Epithelial cell of esophagus (primary cell): ENCODE data around the gene ASCC3.
A peak's percentile ranks its signal among the peaks of the same experiment; 100 is the strongest.

ENCODE experiments used
- DNase-seq: peaks from one replicate; pipeline ENCODE4 v3.0.0; 2010; ENCODE audit warnings: low read depth
- H3K4me3 ChIP-seq: 2 replicates; pipeline ENCODE4 v1.5.1; 2011; ENCODE audit warnings: mild to moderate bottlenecking, low read length, control low read depth
- TF ChIP-seq, protein P1 (sequence below): IDR thresholded peaks from 2 replicates; pipeline ENCODE4 v1.5.1; 2011; ENCODE audit warnings: low read depth, mild to moderate bottlenecking, low read length, control low read depth, inconsistent platforms; ENCODE audit not compliant: insufficient read depth; ENCODE audit errors: missing control alignments

The ASCC3 gene

DNA sequence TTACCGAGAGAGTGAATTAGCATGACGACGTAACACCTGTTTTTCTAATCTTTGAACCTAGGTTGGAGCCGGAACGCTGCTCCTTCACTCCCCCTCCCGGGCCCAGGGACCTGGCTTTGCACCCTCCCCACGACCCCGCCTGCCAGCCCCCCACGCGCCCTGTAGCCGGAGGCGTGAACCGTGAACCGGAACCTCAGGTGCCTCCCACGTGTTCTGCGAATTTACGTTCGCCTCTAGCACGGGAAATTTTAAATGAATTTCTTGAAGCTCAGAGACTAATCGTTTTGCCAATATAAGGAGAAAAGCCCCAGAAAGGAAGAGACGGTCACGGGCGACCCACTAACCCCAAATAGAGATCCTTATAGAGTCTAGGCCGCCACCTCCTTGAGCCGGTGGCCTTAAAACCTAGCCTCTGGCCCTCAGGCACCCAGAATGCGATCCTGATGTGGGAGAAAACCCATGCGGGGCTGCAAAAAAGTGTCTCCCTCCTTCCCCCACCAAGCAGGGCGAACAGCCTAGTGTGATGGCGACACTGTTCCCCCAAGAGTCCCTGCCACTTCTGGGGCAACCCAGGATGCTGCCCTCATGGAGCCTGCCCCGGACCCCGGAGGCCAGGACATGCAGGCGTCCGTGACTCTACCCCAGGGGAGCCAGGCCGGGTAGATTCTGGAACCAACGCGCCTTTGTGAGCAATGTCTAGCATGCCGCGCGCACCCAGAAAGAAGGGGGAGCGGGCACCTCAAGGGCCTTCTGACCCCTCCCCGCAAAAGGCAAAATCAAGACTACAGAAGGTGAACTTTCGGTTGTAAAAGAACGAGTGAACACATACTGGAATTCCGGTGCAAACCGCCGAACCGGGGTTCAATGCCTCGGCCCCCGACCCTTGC lies 413.8 kb downstream of the ASCC3 start:
- no peak for DNase-seq
- TF ChIP-seq, protein P1, sequence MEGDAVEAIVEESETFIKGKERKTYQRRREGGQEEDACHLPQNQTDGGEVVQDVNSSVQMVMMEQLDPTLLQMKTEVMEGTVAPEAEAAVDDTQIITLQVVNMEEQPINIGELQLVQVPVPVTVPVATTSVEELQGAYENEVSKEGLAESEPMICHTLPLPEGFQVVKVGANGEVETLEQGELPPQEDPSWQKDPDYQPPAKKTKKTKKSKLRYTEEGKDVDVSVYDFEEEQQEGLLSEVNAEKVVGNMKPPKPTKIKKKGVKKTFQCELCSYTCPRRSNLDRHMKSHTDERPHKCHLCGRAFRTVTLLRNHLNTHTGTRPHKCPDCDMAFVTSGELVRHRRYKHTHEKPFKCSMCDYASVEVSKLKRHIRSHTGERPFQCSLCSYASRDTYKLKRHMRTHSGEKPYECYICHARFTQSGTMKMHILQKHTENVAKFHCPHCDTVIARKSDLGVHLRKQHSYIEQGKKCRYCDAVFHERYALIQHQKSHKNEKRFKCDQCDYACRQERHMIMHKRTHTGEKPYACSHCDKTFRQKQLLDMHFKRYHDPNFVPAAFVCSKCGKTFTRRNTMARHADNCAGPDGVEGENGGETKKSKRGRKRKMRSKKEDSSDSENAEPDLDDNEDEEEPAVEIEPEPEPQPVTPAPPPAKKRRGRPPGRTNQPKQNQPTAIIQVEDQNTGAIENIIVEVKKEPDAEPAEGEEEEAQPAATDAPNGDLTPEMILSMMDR, result no peak
- H3K4me3 ChIP-seq, result no peak overlapping the region

DNA sequence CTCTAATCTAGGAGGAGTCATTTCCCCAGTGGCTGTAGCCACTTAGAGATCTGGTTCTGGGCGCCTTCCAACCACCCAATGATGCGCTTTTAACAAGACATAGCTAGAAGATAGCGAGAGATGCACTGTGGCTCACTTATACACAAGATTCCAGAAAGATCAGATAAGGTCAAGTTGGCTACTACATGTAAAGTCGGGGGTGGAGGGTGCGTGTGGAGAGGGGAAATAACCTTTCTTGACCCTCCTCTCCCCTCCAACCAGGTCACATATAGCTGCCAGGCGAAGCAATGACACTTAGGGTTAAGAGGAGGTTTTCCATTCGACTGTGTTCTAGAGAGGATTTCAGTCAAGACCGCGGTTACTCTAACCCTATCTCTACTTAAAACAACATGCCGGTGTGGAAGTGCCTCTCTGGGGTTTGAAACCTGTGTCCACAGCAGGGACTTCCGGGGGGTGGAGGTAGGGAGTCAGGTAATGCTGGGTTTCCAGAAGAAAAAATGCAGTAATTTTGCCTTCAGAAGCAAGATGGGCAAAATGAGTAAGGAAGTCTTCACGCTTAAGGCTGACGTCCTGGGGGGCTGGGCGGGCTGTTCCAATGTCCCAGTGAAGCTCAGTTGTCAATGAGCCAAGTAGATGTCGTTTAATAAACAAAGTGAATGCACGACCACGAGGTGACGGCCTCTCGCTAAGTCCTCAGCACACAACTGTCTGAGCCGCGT lies 414.6 kb downstream of the ASCC3 start:
- no peak overlapping the region for H3K4me3 ChIP-seq
- no peak for DNase-seq
- TF ChIP-seq, protein P1, result no peak

DNA sequence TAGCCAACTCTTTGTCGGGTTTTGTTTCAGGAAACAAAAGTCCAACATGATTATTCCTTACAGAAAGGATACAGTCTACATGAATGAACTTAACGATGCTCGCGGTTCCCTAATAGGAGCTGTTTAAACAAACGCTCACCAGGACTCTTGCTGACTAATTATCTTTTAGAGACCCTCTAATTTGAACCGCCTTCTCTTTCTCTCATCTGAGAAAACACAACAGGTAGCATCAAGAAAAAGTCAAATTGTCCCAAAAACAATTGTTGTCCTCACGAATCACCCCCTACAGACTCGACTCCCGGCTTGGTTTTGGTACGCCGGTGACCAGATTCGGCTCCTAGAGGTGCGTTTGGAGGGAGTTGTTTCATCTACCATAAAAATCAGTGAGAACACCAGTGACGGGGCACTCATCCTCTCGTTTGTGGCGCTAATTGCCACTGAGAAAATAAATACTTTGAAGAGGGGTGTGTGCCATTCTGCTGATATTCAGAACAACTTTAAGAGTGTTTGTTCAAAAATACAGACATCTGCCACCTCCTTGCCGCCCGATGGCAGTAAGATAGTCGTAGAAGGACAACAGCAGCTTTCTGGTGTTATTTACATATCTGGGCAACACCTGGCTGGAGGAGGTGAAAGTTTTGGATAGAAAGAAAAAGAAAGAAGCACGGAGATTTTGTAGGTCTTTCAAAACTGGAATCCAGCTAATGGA lies 415.3 kb downstream of the ASCC3 start:
- no peak for DNase-seq
- no peak overlapping the region for H3K4me3 ChIP-seq

DNA sequence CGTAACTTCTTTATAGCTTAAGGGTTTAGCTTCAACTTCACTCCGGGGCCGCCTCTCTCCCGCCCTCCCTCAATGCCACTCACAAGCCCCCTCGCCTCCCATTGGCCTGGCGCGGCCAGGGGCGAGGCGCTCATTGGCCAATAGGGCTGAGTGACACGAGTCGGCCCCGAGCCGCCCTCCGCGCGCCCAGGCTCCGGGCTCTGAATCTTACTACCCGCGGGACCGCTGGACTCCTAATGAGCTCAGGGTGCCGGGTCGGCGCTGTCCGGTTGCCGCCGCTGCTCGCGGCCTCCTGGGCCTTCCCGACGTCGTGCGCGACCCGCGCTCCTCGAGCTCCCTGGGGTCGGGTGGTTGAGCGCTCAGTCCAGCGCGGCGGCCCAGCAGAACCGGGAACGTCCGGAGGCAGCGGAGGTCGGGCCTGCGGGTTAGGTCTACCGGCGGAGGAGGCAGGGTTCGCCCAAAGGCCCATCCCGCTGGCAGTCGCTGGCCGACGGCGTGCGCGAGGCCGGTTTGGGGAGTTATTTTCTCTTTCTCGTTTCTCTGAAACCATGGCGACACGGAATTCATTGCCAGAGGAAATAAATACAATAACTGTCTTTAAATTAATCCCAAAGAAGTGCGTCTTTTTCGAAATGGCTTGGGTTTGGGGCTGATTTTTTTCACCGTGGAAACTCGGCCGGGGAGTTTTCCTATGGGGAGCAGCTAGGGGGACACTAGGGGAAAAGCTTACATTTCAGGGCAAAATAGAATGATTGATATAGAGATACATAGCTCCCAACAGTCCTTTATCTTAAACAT lies 416.0 kb downstream of the ASCC3 start, which contains the start of gene SIM1:
SIM1 (minus strand) TSS at position 19 of the 798 bp plus-strand sequence. CDS start 1,453 bp downstream, outside the sequence.
- TF ChIP-seq, protein P1, result no peak
- H3K4me3 ChIP-seq, result no peak within 1 kb of the TSS
- DNase-seq, result peak; percentile 60

More for the DNA sequence above, 415.3 kb downstream of the ASCC3 start:
- TF ChIP-seq, protein P1, result no peak

DNA sequence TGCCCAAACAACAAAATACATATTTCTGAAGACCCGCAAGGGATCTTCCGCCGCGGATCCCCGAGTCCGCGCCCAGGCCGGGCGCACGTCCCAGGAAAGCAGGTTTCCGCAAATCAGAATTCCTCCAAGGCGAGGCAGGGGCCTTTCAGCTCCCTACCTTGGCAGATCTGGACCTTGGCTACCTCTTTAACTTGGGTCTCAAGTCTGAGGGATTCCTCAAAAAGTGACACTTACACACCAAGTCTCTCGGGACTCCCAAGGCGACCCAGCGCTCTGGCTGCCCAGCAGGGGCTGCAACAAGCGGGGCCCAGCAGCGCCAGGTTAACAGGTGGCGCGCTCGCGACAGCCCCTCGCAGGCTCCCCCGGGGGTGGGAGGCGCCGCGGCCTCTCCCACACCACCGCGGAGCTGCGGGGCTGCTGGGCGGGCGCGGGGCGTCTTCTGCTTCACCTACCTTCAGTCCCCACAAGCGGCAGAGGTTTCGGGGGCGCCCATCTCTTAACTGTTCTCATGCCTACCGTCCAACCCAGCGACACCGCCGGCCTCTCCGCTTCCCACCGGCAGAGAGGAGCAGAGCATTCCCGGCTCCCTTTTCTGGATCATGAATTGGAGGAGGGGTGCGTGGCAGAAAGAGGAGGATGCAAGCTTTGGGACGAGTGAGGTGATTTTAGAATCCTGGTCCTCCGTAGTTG lies 416.8 kb downstream of the ASCC3 start:
- TF ChIP-seq, protein P1, result no peak
- no peak overlapping the region for H3K4me3 ChIP-seq
- no peak for DNase-seq
